CD1c-positive myeloid dendritic cell (primary cell): ENCODE data around the gene FHIT.

Source experiments
- DNase-seq: peaks from one replicate; pipeline ENCODE4 v3.0.0-alpha.2; 2016; ENCODE audit errors: extremely low spot score

FHIT gene

DNA sequence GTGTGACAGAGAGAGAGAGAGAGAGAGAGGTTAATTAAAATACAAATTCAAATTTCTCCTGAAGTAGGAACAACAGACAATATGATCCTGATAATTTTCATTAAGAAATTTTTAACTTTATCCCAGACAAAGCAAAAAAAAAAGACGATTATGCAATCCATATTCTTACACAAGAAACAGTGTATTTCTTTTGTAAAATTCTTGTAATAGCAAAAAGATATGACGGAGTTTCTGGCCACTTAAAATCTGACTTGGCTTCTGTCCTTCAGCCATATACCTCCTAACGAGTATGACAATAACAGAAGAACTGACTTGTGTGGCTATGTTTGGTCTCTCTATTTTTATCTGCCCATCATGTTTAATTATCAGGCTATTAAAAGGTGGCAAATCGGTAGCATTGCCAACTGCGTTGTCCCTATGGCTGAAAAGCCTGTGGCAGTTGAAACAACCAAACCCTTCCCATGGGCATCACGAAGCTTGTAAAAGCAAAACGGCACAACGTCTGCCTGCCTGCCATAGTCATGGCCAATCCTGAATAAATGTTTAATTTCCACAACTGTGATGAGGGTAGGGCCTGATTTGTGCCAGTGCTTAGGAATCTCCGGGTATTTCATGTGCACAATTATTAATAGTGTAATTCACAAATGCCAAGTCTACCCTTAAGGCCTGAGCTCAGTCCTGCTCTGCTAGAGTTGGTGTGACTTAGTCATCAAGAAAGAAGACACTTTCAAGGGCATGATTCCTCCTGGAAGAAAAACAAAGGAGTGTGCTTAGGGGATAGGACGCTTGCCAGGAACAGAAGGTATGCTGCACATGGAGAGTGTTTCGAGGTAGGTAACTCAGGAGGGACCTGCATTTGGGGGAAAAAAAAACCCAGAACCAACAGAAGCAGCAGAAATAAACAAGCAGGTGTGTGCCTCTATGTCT is 1090.2 kb downstream of the FHIT start:
- no peak for DNase-seq

DNA sequence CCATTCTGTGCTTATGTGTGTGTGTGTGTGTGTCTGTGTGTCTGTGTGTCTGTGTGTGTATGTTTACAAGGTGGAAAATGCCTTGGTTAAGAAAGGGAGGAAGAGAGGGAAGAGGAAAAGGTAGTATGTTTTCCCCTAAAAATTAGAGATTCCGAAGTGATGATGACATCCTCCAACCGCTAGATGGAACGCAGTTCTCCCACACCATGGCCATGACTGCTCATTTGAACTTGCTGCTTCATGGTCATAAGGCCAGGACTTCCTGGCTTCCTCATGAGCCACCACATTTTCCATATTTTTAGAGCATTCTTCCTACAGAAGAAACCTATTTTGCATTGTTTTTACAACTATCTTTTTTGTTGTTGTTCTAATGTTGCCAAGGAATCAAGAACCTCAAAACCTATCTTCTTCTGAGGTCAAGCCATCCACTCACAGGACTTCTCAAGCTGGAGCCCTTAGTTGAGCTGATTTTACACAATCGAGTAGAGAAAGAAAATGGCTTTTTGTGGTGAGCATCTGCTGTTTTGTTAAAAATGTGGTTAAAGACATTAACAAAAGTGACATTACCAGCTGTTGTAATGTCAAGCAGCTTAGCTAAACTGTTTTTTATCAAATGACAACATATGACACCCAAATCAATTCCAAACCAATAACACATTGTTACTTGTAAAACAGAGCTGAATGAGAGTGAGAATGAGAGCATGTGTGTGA is 1091.0 kb downstream of the FHIT start:
- no peak for DNase-seq

- no peak for DNase-seq
These were observed 1093.2 kb downstream of the FHIT start for GRCh38 chr3:60158035-60158434.

GRCh38 chr3:60154011-60154410 is 1097.2 kb downstream of the FHIT start:
- DNase-seq = no peak

GRCh38 chr3:60153221-60153999 is 1097.8 kb downstream of the FHIT start:
- DNase-seq = no peak

- no peak for DNase-seq
These were observed 1101.8 kb downstream of the FHIT start for GRCh38 chr3:60149501-60149900.

- no peak for DNase-seq
These were observed 1103.9 kb downstream of the FHIT start for GRCh38 chr3:60147249-60147950.

- no peak for DNase-seq
These were observed 1105.1 kb downstream of the FHIT start for GRCh38 chr3:60146121-60146520.

- no peak for DNase-seq
These were observed 1107.2 kb downstream of the FHIT start for GRCh38 chr3:60144071-60144470.

GRCh38 chr3:60142009-60142408 is 1109.2 kb downstream of the FHIT start:
- DNase-seq = no peak

GRCh38 chr3:60140160-60140559 is 1111.1 kb downstream of the FHIT start:
- DNase-seq = no peak

DNA sequence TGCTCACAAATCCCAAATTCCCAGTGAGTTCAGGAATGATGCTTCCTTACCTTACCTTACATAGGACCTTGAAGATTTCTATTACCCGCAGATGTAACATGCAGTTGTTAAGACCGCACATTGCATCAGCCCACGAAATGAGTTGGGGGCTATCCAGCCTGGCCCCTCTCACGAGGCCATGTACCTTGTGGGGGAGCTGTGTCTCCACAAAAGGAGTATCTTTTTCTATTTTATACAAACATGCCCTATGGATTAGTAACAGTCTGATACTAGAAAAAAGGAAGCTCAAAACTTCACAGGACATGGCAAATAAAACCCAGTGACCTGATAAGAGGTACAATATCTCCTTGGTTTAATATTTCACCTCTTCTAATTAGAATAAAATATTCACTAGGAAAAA is 1114.7 kb downstream of the FHIT start:
- no peak for DNase-seq

- DNase-seq = no peak
These were observed 1115.8 kb downstream of the FHIT start for GRCh38 chr3:60135474-60135873.

DNA sequence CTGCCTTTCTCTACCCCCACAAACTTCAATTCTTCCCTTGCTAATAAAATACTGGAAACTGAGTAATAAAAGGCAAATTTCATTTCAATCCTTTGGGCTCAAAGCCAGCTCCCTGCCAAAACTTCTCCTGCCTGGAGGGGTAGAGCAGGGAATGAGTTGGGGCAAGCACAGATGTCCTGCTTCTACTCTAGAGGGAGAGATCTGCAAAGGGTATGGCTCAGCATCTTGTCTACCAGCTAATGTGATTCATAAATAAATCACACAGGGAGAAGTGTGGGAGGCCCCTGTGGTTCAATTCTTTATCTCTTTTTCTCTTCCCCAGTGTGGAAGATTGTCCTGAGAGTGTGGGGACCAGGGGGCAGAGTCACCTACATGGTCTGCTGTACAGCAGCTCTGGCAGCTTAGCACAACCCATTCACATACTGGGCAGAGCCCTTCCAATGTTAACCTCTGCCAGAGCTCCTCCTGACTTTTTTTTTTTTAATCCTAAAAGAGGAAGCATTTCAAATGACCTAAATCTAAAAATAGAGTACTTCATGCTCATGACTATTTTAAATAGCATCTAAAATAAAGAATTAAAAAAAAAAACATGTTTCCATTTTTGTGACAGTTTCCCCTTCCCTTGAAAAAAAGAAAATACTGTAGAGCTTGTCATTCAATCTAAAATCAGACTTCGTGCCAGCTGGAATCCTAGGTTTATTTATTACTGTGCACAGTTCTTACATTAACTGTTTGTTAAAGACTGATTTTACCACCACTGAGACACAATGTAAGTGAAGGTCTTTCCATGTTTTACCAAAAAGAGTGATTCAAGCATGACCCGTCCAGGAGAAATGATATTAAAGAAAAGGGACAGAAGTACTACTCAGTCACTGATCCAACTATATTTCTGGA is 1117.7 kb downstream of the FHIT start:
- DNase-seq = no peak

DNA sequence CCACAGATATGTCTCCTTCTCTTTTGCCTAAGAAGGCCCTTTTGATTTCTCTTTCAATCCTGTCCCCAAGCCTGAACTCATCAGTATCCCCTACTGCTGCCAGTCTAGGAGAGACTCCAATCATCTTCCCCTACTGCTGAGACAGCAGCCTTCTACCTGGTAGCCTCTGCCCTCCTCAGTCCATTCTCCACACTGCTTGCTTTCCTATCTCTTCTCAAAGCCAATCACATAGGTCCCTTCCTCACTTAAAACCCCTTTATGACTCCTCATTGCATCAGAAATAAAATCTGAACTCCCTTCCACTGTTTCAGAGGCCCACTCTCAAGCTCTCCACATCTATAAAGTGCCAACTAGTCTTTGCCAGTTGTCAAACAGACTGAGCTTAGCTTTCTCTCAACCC is 1119.6 kb downstream of the FHIT start:
- no peak for DNase-seq

DNA sequence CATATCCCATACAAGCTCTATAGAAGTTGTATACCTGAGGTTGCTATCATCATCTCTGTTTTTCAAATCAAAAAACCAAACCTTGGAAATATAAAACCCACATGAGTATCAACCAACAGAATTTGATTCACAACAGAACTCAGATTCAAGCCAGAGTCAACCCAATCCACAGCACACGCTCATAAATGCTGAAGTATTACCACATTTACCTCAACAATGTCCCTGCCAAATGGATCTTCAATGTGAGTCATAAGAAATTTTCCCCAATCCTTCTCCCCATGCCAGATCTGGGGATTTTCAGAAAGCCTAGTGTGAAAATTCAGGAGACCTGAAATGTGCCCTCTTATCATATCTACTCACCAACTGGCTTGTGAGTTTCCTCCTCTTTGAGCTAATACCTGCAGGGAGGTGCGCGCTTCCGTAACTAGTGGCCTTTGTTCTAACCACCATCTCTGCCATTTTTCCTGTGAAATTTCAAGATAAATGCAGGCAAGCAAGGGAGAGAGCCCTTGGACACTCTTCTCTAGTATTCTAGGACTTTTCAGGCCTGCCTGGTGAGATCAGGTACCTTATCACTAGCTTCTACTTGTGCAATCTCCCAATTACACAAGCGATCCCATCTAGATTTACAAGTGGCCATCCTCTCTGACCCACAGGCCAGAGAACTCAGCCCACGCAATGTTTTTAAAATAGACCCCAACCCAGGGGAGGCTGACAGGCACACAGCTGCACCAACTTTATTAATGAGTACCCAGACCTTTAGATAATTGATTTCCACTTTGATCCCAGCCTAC is 1124.5 kb downstream of the FHIT start:
- DNase-seq = no peak

DNA sequence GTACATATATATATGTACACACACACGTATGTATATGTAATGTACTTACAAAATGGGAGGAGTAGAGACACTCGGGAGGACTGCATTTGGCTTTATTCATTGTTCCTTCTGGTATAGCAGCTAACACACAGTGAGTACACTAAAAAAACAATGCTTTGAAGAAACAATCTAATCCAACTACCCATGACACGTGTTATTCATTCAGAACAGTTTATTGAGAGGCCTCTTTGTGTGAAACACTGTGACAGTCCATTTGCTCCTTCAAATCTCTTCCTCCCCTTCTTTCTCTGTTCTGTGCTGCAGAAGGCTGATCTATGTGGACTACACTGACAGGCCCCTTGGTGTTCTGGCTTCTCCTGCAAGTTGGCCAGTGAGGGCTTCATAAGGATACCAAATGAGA is 1125.6 kb downstream of the FHIT start:
- no peak for DNase-seq

- no peak for DNase-seq
These were observed 1131.0 kb downstream of the FHIT start for GRCh38 chr3:60120245-60120644.

- DNase-seq = no peak
These were observed 1137.1 kb downstream of the FHIT start for GRCh38 chr3:60114191-60114590.

DNA sequence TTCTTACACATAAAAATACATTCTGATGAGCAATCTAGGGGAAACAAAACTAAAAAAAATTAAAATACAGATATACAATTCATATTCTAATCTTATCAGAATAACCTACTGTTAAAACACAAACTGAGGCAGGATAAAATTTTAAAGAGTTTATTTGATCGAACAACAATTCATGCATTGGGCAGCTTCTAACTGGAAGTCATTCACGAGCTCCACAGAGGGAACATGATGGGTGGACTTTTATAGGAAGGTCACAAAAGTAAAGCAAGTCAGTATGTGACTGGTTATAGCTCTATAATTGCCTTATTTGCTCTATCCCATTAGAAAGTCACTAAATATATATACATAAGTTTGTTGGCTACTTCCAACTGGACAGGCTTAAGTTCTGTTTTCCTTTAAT is 1144.0 kb downstream of the FHIT start:
- no peak for DNase-seq
